ENCODE results near the gene EPYC. TPM values are rescaled to one million over a fixed set of nuclear protein-coding genes. Genes with fewer than 3 reads are reported as not detected.

EPYC gene
- total RNA-seq, 1 experiment from 2014 or later, result not detected

DNA sequence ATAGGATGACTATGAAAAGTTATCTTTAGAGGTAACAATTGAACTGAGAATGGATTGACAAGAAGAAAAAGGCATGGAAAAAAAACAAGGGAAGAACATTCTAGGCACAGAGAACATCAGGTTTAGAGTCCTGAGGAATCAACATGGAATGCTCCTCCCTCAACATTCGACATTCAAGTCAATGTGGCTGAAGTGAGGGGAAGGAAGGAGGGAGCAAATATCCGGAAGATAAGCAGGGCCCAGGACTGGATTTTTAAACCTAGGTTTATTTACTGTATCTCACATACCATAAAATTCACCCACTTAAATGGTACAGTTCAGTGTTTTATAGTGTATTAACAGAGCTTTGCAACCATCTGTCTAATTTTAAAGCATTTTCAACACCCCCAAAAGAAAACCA, 40.2 kb downstream of the EPYC start:
- no peak overlapping the region for H3K4me3 ChIP-seq (ENCODE audit: low read length)
- ChIA-PET POLR2A (ENCODE audit: unreplicated experiment) (no interaction called here), CTCF (no interaction called here)
- no peaks in the 10 kb centered on the region for H3F3A ChIP-seq (ENCODE audit: low read length, unreplicated experiment)
- no peak for DNase-seq
- no peak overlapping the region for H3K4me2 ChIP-seq (ENCODE audit: low read length)
- ATAC-seq, result no peak
- no peaks in the 10 kb centered on the region for H3K79me2 ChIP-seq (ENCODE audit: low read length)
- no peaks in the 10 kb centered on the region for H3K9me3 ChIP-seq (ENCODE audit: low read length)
- no peak for TF ChIP-seq EZH2phosphoT487 (IDR thresholded peaks at IDR 0.05; ENCODE audit: borderline replicate concordance, low read length)
- no peak overlapping the region for H3K9ac ChIP-seq (ENCODE audit: low read length)
- H2AFZ ChIP-seq (ENCODE audit: low read length), result no peak overlapping the region
- no peaks in the 10 kb centered on the region for H3K4me1 ChIP-seq (ENCODE audit: insufficient read depth, low read length)
- H3K27me3 ChIP-seq (ENCODE audit: low read length), result no peaks in the 10 kb centered on the region
- BruUV-seq (replicated peaks), result no TSS peak
- no peaks in the 10 kb centered on the region for H3K36me3 ChIP-seq (ENCODE audit: low read depth, low read length)
- H3K27ac ChIP-seq (ENCODE audit: low read length), result no peak overlapping the region
- intact Hi-C loops (cut with micrococcal nuclease), result no loop called here
- H4K20me1 ChIP-seq (ENCODE audit: low read length), result no peaks in the 10 kb centered on the region
- no peaks in the 10 kb centered on the region for H3K9me2 ChIP-seq (replicated peaks; ENCODE audit: low read length)

DNA sequence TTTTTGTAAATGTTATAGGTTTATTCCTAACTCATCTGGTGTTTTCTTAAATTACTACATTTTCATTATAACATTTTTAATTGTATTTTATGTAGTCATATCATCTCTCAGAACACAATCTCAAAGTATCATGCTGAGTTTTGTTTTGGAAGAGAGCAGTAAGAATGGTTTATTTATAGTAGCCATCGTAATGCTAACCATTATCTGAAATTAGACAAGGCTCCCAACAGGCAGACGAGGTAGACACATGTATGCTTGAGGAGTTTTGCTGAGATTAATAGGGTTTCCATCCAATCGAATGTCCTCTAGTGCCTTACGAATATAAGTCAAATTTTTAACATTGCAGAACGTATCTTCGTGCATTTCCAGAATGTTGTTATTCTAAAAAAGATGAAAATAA, 40.8 kb downstream of the EPYC start:
- DNase-seq (no peak), ATAC-seq (no peak)
- H3K79me2 ChIP-seq (ENCODE audit: low read length), result no peaks in the 10 kb centered on the region
- CTCF ChIA-PET, result no interaction called here
- no peak overlapping the region for H3K4me3 ChIP-seq (ENCODE audit: low read length)
- H3K9me3 ChIP-seq (ENCODE audit: low read length), result no peaks in the 10 kb centered on the region
- no peak overlapping the region for H3K4me2 ChIP-seq (ENCODE audit: low read length)
- H3K4me1 ChIP-seq (ENCODE audit: insufficient read depth, low read length), result 0 out of 2 replicates have a peak, but pooled peaks cover 3% of the 10 kb centered on the region
- intact Hi-C loops (cut with micrococcal nuclease), result no loop called here
- no TSS peak for BruUV-seq (replicated peaks)
- H3K9me2 ChIP-seq (replicated peaks; ENCODE audit: low read length), result no peaks in the 10 kb centered on the region
- POLR2A ChIA-PET (ENCODE audit: unreplicated experiment), result no interaction called here
- no peaks in the 10 kb centered on the region for H4K20me1 ChIP-seq (ENCODE audit: low read length)
- no peak for TF ChIP-seq EZH2phosphoT487 (IDR thresholded peaks at IDR 0.05; ENCODE audit: borderline replicate concordance, low read length)
- H3K9ac ChIP-seq (ENCODE audit: low read length), result no peak overlapping the region
- no peaks in the 10 kb centered on the region for H3F3A ChIP-seq (ENCODE audit: low read length, unreplicated experiment)
- no peaks in the 10 kb centered on the region for H3K36me3 ChIP-seq (ENCODE audit: low read depth, low read length)
- no peak overlapping the region for H2AFZ ChIP-seq (ENCODE audit: low read length)
- H3K27me3 ChIP-seq (ENCODE audit: low read length), result no peaks in the 10 kb centered on the region
- no peak overlapping the region for H3K27ac ChIP-seq (ENCODE audit: low read length)

DNA sequence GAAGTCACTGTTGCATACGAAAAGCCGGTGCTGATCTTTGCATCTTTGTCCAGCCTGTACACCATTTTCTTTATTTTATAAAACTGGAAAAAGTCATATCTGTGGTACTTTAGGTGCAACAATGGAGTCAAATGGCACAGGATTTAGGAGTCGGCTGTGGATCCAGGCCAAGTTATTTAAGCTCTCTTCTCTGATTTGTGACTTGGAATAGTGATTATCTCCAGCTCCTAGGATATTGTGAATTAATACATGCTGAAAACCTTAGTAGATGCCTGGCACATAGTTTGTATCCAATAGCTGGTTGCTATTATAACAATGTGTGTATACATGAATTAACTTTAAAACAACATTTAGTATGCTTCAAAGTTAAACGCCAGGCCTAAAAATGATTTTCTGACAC, 43.6 kb downstream of the EPYC start:
- Histone ChIP-seq H3K9ac (ENCODE audit: low read length) (no peak overlapping the region), H2AFZ (ENCODE audit: low read length) (no peak overlapping the region), H3K27ac (ENCODE audit: low read length) (no peak overlapping the region), H3K36me3 (ENCODE audit: low read depth, low read length) (no peaks in the 10 kb centered on the region), H3K79me2 (ENCODE audit: low read length) (no peaks in the 10 kb centered on the region), H3K4me3 (ENCODE audit: low read length) (no peak overlapping the region), H3K9me3 (ENCODE audit: low read length) (no peaks in the 10 kb centered on the region), H3K9me2 (replicated peaks; ENCODE audit: low read length) (no peaks in the 10 kb centered on the region), H3K4me1 (ENCODE audit: insufficient read depth, low read length) (0 out of 2 replicates have a peak, but pooled peaks cover 3% of the 10 kb centered on the region), H3K27me3 (ENCODE audit: low read length) (no peaks in the 10 kb centered on the region), H3F3A (ENCODE audit: low read length, unreplicated experiment) (no peaks in the 10 kb centered on the region), H4K20me1 (ENCODE audit: low read length) (no peaks in the 10 kb centered on the region), H3K4me2 (ENCODE audit: low read length) (no peak overlapping the region)
- no peak for TF ChIP-seq EZH2phosphoT487 (IDR thresholded peaks at IDR 0.05; ENCODE audit: borderline replicate concordance, low read length)
- no peak for TF ChIP-seq EZH2 (IDR thresholded peaks at IDR 0.05; ENCODE audit: low read length, unreplicated experiment)
- TF ChIP-seq, protein P1, sequence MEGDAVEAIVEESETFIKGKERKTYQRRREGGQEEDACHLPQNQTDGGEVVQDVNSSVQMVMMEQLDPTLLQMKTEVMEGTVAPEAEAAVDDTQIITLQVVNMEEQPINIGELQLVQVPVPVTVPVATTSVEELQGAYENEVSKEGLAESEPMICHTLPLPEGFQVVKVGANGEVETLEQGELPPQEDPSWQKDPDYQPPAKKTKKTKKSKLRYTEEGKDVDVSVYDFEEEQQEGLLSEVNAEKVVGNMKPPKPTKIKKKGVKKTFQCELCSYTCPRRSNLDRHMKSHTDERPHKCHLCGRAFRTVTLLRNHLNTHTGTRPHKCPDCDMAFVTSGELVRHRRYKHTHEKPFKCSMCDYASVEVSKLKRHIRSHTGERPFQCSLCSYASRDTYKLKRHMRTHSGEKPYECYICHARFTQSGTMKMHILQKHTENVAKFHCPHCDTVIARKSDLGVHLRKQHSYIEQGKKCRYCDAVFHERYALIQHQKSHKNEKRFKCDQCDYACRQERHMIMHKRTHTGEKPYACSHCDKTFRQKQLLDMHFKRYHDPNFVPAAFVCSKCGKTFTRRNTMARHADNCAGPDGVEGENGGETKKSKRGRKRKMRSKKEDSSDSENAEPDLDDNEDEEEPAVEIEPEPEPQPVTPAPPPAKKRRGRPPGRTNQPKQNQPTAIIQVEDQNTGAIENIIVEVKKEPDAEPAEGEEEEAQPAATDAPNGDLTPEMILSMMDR (conservative IDR thresholded peaks at IDR 0.05; ENCODE audit: low read depth, low read length), result no peak
- POLR2A ChIA-PET (ENCODE audit: unreplicated experiment), result interaction anchor here (0.7 kb wide), 1 partner anchor 224 kb away, joined by 3 read pairs; no protein-coding TSS in a partner anchor
- DNase-seq (no peak), ATAC-seq (no peak)
- BruUV-seq (replicated peaks), result no TSS peak
- intact Hi-C loops (cut with micrococcal nuclease), result no loop called here
- CTCF ChIA-PET, result interaction anchor here (0.5 kb wide), 1 partner anchor 16 kb away, joined by 4 read pairs; no protein-coding TSS in a partner anchor

All from PC-3 (cell line).